ENCODE data around the gene NR1H4.
A peak's percentile ranks its signal among the peaks of the same experiment; 100 is the strongest.
"Not testable (repeated sequence)": the region's sequence is repeated elsewhere in the genome, so short reads cannot be mapped to it uniquely, and the experiment has no call there.

Gene NR1H4

DNA sequence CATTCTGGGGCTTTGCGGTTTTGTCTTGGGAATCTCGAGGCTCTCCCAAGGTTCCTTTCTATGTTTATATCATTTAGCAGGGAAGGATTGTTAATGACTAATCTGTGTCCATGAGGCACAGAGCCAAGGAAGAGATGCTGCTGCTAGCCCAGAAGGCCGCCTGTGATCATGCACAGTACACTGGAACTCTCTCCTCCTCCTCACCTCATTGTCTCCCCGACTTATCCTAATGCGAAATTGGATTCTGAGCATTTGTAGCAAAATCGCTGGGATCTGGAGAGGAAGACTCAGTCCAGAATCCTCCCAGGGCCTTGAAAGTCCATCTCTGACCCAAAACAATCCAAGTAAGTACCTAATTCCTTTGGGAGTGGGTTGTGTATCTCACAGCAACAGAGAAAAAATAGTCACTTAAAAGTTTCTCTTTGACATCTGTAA is at the start of gene NR1H4:
Gene NR1H4 (plus strand): TSS at position 151 of the 435 bp plus-strand sequence. CDS start 19,458 bp downstream, outside the sequence.
- no peak within 1 kb of the TSS for H3K4me3 ChIP-seq (ENCODE audit: low read length)
- DNase-seq (ENCODE audit: low read depth), result no peak
- TF ChIP-seq, protein P1, sequence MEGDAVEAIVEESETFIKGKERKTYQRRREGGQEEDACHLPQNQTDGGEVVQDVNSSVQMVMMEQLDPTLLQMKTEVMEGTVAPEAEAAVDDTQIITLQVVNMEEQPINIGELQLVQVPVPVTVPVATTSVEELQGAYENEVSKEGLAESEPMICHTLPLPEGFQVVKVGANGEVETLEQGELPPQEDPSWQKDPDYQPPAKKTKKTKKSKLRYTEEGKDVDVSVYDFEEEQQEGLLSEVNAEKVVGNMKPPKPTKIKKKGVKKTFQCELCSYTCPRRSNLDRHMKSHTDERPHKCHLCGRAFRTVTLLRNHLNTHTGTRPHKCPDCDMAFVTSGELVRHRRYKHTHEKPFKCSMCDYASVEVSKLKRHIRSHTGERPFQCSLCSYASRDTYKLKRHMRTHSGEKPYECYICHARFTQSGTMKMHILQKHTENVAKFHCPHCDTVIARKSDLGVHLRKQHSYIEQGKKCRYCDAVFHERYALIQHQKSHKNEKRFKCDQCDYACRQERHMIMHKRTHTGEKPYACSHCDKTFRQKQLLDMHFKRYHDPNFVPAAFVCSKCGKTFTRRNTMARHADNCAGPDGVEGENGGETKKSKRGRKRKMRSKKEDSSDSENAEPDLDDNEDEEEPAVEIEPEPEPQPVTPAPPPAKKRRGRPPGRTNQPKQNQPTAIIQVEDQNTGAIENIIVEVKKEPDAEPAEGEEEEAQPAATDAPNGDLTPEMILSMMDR (IDR thresholded peaks at IDR 0.05; ENCODE audit: insufficient read depth, low read depth, low read length, missing control alignments), result no peak

GRCh38 chr12:100426145-100426544 is 47.5 kb upstream of the NR1H4 start:
- TF ChIP-seq, protein P1 (IDR thresholded peaks at IDR 0.05; ENCODE audit: insufficient read depth, low read depth, low read length, missing control alignments), result no peak
- DNase-seq (ENCODE audit: low read depth), result no peak
- no peak overlapping the region for H3K4me3 ChIP-seq (ENCODE audit: low read length)

- TF ChIP-seq, protein P1 (IDR thresholded peaks at IDR 0.05; ENCODE audit: insufficient read depth, low read depth, low read length, missing control alignments), result no peak
- DNase-seq (ENCODE audit: low read depth), result peak; percentile 88
- H3K4me3 ChIP-seq (ENCODE audit: low read length), result no peak overlapping the region
Observed at GRCh38 chr12:100427078-100427477, 46.6 kb upstream of the NR1H4 start.

DNA sequence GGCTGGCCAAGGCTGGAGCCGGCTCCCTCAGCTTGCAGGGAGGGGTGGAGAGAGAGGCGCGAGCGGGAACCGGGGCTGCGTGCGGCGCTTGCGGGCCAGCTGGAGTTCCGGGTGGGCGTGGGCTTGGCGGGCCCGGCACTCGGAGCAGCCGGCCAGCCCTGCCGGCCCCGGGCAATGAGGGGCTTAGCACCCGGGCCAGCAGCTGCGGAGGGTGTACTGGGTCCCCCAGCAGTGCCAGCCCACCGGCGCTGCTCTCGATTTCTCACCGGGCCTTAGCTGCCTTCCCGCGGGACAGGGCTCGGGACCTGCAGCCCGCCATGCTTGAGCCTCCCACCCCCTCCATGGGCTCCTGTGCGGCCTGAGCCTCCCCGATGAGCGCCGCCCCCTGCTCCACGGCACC is 43.4 kb upstream of the NR1H4 start:
- H3K4me3 ChIP-seq (ENCODE audit: low read length); DNase-seq (ENCODE audit: low read depth): not testable (repeated sequence)

DNA sequence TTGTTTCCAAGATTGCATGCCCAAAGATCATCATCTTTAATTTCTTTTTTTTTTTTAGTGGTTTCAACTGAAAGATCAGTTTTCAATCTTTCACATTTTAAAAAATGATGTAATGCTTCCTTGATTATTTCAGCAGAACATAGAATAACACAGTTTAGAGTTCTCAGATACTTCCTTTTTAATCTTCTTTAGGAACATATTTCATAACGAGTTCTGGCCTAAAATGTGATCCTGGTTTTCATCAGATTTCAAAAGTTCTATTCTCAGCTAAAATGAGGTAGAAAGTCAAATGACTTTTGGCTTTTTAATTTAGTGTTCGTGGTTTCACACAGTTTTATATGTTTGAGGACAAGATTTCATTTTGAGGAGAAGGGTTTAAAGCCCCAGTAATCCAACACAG is 40.0 kb upstream of the NR1H4 start:
- no peak for DNase-seq (ENCODE audit: low read depth)
- no peak overlapping the region for H3K4me3 ChIP-seq (ENCODE audit: low read length)
- TF ChIP-seq, protein P1 (IDR thresholded peaks at IDR 0.05; ENCODE audit: insufficient read depth, low read depth, low read length, missing control alignments), result no peak

GRCh38 chr12:100434177-100434576 is 39.5 kb upstream of the NR1H4 start:
- H3K4me3 ChIP-seq (ENCODE audit: low read length), result no peak overlapping the region
- DNase-seq (ENCODE audit: low read depth), result no peak
- TF ChIP-seq, protein P1 (IDR thresholded peaks at IDR 0.05; ENCODE audit: insufficient read depth, low read depth, low read length, missing control alignments), result no peak

DNA sequence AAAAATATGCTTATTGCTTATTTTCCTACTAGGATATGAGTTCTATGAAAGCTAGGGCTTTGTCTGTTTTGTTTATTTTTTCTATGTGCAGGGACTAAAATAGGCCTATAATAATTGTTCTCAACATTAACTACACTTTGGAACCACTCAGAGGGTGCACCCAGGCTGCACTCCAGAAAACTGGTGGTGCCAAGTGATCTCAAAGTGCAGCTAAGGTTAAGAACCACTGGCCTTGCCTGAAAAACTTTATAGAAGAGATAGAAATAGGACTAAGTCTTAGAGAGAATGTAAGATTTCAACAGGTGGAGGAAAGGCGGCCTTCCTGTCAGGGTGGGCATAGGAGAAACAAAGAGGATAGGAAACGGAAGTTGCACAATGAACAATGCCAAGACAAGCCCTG is 37.7 kb upstream of the NR1H4 start:
- DNase-seq (ENCODE audit: low read depth), result no peak
- TF ChIP-seq, protein P1 (IDR thresholded peaks at IDR 0.05; ENCODE audit: insufficient read depth, low read depth, low read length, missing control alignments), result no peak
- H3K4me3 ChIP-seq (ENCODE audit: low read length), result no peak overlapping the region
